ENCODE data around the gene MBTPS1. TPM values are rescaled to one million over a fixed set of nuclear protein-coding genes. Genes with fewer than 3 reads are reported as not detected.
A peak's percentile ranks its signal among the peaks of the same experiment; 100 is the strongest.

The MBTPS1 gene
- total and polyA plus RNA-seq, 9 of the 15 experiments (the other 6 are each of a cell fraction or from before 2014, with no cell fraction given) = 2.8 to 57.6 (median 43.8) TPM

GRCh38 chr16:84138824-84139627, 22.3 kb upstream of the MBTPS1 start (continued):
- 0 out of 2 replicates have a peak, but pooled peaks have one; percentile 45 for TF ChIP-seq FOXM1 (IDR thresholded peaks at IDR 0.05; ENCODE audit: low read depth)
- no peak for TF ChIP-seq FOXM1 (CRISPR knock-in tag; IDR thresholded peaks at IDR 0.05; ENCODE audit: low read depth)
- TF ChIP-seq RBM17 (IDR thresholded peaks at IDR 0.05; ENCODE audit: borderline replicate concordance, low read depth, low read length) = no peak
- no peak for TF ChIP-seq ZNF512 (tag; IDR thresholded peaks at IDR 0.05)
- TF ChIP-seq ZNF134 (CRISPR knock-in tag; conservative IDR thresholded peaks at IDR 0.05) = no peak
- no peak for TF ChIP-seq ZNF668 (CRISPR knock-in tag; IDR thresholded peaks at IDR 0.05)
- TF ChIP-seq, protein P1, sequence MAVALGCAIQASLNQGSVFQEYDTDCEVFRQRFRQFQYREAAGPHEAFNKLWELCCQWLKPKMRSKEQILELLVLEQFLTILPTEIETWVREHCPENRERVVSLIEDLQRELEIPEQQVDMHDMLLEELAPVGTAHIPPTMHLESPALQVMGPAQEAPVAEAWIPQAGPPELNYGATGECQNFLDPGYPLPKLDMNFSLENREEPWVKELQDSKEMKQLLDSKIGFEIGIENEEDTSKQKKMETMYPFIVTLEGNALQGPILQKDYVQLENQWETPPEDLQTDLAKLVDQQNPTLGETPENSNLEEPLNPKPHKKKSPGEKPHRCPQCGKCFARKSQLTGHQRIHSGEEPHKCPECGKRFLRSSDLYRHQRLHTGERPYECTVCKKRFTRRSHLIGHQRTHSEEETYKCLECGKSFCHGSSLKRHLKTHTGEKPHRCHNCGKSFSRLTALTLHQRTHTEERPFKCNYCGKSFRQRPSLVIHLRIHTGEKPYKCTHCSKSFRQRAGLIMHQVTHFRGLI (CRISPR knock-in tag; IDR thresholded peaks at IDR 0.05) = peak; percentile 58; the same call in 1 of the 2 replicates
- no peak for TF ChIP-seq PHF21A (IDR thresholded peaks at IDR 0.05; ENCODE audit: borderline replicate concordance, low read depth)
- TF ChIP-seq TFAP4 (CRISPR knock-in tag; IDR thresholded peaks at IDR 0.05; ENCODE audit: borderline replicate concordance) = peak; percentile 65
- TF ChIP-seq, protein P2, sequence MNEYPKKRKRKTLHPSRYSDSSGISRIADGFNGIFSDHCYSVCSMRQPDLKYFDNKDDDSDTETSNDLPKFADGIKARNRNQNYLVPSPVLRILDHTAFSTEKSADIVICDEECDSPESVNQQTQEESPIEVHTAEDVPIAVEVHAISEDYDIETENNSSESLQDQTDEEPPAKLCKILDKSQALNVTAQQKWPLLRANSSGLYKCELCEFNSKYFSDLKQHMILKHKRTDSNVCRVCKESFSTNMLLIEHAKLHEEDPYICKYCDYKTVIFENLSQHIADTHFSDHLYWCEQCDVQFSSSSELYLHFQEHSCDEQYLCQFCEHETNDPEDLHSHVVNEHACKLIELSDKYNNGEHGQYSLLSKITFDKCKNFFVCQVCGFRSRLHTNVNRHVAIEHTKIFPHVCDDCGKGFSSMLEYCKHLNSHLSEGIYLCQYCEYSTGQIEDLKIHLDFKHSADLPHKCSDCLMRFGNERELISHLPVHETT (CRISPR knock-in tag; conservative IDR thresholded peaks at IDR 0.05 in 1 of 2, IDR thresholded peaks at IDR 0.05 in 1 of 2) = peak in 1 of 2 experiments; percentile 0; a peak in 1 of 4 replicates
- TF ChIP-seq TRIM28 (IDR thresholded peaks at IDR 0.05) = 0 out of 2 replicates have a peak, but pooled peaks have one; percentile 44
- TF ChIP-seq MCM3 (IDR thresholded peaks at IDR 0.05) = no peak
- TF ChIP-seq TRIM25 (IDR thresholded peaks at IDR 0.05; ENCODE audit: borderline replicate concordance) = no peak
- TF ChIP-seq DACH1 (IDR thresholded peaks at IDR 0.05; ENCODE audit: partially characterized antibody) = no peak
- TF ChIP-seq KLF6 (CRISPR knock-in tag; IDR thresholded peaks at IDR 0.05; ENCODE audit: borderline replicate concordance) = no peak
- TF ChIP-seq ZNF41 (CRISPR knock-in tag; conservative IDR thresholded peaks at IDR 0.05) = peak; percentile 11
- TF ChIP-seq OTX1 (CRISPR knock-in tag; IDR thresholded peaks at IDR 0.05) = peak; percentile 32; the same call in 1 of the 2 replicates
- TF ChIP-seq CHD4 (IDR thresholded peaks at IDR 0.05; ENCODE audit: insufficient read depth, insufficient replicate concordance, low read depth, low read length, poor library complexity, severe bottlenecking) = no peak
- no peak for TF ChIP-seq PURB (CRISPR knock-in tag; IDR thresholded peaks at IDR 0.05; ENCODE audit: low read depth)
- TF ChIP-seq WHSC1 (IDR thresholded peaks at IDR 0.05; ENCODE audit: low read length) = no peak
